ENCODE results near the gene LENG8.
A peak's percentile ranks its signal among the peaks of the same experiment; 100 is the strongest.

LENG8 gene

DNA sequence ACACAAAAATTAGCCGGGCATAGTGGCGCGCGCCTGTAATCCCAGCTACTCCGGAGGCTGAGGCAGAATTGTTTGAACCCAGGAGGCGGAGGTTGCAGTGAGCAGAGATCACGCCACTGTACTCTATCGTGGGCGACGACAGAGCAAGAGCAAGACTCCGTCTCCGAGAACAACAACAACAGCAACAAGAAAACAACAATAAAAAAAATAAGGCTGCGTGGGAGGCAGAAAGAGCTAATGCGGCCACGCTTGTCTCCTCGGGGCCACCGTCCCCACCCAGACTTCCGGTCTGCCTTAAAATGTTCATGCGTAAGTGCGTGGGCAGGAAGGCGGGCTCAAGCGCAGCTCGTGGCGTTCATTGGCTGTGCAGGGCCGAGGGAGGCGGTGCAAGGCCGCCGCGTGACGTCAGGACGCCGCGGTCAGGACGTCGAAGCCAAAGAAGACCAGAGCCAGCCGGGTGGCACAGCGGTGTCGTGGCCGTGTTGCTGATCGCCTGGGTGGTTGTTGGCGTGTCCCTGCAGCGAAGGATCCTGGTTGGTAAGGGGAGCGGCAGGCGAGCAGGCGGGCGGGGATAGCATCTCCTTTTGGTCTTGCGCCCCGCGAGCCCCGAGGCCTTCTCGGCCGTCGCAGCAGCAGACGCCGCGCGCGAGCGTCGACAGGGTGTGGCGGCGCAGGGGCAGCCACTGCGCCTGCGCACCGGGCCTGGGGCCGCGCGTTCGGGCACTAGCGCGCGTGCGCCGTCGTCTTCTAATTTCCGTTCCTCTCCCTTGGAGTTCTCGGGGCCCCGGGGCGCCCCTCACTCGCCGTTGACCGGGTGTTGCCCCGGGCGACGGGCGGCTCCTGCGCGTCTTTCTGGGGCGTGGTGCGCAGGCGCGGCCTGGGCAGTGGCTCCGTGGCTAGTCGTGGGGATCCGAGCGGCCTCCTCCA lies at the start of gene LENG8:
Gene LENG8, plus strand, starts transcription at position 426 of the 927 bp plus-strand sequence. CDS start 2,146 bp downstream, outside the sequence.
- peak; percentile 98 for DNase-seq

DNA sequence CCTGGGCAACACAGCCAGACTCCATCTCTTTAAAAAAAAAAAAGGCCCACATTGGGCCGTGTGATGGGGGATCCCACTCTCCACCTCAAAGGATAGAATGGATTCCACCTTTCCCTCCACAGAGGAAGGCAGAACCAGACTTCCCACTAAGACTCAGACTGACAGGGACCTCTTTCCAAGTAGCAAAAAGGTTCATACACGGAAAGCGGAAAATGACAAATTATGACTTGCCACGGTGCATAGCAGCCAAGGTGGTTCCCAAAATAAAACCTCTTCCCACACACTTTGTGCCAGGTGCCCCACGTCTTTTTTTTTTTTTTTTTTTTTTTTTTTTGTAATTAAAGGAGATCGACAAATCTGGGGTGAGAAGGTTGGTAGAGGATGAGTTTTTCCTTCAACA lies 48.1 kb upstream of the LENG8 start:
- no peak for DNase-seq

DNA sequence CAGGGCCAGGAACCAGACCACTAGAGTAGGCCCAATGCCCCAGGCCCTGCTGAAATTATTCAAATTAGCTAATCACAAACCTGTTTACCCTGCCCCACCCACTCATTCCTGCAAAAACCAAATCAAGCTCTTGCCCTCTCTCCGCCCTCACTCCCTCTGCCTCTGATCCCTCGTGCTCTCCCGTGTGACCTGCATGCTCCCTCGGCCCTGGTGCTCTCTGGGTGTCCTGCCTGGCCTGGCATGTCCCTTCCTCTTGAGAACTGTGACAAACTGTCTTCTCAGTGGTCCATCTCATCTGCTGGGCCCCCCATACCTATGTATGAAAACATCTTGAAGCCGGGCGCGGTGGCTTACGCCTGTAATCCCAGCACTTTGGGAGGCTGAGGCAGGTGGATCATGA lies 45.9 kb upstream of the LENG8 start:
- no peak for DNase-seq

DNA sequence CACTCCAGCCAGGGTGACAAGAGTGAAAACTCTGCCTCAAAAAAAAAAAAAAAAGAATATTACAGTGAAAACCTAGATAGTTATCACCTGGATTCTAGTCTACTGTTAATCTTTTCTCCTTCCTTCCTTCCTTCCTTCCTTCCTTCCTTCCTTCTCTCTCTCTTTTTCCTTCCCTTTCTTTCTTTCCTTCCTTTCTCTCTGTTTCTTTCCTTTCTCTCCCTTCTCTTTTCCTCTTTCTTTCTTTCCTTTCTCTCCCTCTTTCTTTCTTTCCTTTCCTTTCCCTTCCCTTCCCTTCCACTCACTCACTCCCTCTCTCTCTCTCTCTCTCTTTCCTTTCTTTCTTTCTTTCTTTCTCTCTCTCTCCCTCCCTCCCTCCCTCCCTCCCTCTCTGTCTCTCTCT lies 43.4 kb upstream of the LENG8 start:
- no peak for DNase-seq

DNA sequence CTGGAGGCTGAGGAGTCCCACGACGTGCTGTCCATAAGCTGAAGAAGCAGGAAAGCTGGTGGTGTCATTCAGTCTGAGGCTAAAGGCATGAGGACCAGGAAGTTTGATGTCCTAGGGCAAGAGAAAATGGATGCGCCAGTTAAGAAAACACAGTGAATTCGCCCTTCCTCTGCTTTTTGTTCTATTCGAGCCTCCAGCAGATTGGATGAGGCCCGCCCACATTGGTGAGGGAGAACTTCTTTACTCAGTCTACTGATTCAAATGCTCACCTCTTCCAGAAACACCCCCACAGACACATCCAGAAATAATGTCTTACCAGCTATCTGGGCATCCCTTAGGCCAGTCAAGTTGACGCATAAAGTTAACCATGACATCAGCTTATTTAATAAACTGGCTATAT lies 41.2 kb upstream of the LENG8 start:
- no peak for DNase-seq

DNA sequence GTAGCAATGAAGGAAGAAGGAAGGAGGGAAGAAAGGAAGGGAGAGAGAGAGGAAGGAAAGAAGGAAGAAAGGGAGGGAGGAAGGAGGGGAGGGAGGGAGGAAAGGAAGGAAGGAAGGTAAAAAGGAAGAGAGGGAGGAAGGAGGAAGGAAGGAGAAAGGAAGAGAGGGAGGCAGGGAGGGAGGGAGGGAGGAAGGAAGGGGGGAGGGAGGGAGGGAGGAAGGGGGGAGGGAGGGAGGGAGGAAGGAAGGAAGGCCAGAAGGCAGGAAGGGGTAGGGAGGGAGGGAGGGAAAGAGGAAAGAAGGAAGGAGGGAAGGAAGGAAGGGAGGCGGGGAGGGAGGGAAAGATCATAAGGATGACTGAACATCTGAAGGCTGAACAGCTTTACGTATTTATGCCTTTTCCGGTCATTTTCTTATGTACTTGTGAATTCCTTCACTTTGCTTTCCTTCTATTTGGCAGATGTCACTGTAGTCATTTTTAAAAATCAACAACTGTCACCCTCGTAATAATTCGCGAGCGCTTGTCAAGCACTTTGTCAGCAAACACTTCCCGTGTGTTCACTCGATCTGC lies 40.5 kb upstream of the LENG8 start:
- DNase-seq, result no peak

DNA sequence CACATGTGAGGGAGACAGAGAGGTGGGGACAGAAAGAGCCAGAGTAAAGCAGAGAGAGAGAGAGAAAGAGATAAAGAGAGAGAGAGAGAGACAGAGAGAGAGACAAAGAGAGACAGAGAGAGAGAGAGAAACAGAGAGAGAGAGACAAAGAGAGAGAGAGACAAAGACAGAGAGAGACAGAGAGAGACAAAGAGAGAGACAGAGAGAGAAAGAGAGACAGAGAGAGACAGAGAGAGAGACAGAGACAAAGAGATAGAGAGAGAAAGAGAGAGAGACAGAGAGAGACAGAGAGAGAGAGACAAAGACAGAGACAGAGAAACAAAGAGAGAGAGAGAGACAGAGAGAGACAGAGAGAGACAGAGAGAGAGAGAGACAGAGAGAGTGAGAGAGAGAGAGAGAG lies 38.0 kb upstream of the LENG8 start:
- DNase-seq, result no peak

DNA sequence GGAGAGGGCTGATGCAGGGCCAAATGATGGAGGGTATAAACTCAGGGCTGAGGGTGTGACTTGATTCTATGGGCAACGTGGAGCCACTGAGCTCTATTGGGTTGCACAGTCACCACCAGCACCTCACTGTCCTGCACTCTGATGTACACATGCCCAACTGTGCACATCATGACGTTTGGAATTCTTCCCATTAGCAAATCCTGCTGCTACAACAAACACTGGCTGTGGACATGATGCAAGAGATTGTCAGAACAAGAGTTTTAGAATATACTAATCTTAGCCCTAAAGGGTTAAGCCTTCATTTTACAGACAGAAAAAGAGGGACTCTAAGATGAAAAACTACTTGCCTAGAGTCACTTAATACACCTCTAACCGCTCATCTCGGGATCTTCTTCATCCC lies 36.1 kb upstream of the LENG8 start:
- no peak for DNase-seq

DNA sequence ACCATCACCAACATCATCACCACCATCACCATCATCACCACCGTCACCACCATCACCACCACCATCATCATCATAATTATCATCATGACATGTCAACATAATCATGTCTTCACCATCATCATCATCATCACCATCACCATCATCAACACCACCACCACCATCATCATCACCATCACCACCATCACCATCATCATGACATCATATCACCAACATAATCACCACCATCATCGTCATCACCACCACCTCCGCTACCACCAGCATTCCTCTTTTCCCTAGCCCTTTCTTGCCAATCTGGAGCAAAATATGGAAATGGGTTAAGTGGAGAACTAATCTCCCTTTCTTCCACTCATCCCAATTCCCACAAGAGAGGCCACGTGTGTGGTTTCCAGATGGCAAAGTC lies 34.8 kb upstream of the LENG8 start:
- DNase-seq, result no peak

DNA sequence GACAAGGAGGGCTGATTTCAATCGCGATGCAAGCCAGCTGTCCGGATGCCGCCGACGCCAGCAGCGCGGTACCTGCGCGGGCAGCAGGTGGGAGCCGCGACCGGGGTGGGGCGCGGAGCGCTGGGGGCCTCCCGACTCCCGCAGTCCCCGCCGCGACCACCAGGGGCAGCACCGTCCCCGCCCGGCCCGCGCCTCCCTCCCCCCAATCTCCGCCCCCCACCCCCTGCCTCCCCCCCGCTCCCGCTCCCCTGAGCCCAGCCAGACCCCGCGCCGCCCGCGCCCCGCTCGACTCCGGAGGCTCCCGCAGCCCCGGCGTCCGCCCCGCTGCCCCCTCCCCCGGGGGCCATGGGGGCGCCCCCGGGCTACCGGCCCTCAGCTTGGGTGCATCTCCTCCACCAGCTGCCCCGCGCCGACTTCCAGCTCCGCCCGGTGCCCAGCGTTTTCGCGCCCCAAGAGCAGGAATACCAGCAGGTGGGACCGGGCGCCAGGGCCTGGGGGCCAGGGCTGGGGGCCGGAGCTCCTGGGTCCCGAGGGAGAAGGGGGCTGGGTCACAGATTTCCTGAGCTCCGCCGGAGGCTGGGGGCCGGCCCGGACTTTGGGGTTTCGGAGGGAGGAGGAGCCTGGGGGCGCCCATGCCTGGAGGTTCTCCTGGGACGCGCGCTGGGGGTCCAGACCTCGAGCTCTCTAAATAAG lies 33.6 kb upstream of the LENG8 start, which contains the start of gene TTYH1:
Gene TTYH1, plus strand, starts transcription at position 257 of the 693 bp plus-strand sequence. Its CDS starts 89 bp downstream, at position 346.
- no peak for DNase-seq

DNA sequence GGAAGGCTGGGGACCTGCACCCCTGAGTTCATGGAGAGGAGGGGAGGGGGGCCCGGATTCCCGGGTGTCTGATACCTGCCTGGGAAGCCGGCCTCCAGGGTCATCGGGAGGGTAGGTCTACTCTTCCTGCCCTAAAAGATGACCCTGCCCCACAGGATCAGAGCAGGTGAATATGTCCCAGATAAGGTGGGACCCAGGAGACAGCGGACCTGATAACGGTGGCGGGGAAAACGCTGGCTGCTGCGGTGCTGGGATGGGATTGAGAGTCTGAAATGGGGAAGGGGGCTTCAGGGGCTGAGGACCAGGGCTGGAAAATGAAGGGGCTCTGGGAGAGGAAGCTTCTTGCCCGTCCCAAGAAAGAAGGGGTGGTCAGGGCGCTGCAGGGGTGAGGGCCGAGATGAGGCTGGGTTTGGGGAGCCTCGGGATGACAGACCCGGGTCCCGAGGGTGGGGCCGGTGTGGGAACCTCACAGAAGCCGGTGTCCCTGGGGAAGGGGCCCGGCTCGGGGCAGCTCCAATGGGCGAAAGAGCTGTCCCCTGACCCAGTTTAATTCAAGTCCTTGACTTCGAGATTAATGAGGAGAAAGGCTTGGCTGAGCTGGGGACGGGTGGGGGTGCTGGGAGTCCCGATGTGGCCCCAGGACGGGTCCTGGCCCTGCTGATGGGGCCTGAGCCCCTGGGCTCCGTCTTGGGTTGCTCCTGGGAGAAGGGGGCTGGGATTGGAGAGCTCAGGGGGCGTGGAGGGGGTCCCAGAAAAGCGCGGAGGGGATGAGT lies 32.9 kb upstream of the LENG8 start:
- DNase-seq, result no peak

DNA sequence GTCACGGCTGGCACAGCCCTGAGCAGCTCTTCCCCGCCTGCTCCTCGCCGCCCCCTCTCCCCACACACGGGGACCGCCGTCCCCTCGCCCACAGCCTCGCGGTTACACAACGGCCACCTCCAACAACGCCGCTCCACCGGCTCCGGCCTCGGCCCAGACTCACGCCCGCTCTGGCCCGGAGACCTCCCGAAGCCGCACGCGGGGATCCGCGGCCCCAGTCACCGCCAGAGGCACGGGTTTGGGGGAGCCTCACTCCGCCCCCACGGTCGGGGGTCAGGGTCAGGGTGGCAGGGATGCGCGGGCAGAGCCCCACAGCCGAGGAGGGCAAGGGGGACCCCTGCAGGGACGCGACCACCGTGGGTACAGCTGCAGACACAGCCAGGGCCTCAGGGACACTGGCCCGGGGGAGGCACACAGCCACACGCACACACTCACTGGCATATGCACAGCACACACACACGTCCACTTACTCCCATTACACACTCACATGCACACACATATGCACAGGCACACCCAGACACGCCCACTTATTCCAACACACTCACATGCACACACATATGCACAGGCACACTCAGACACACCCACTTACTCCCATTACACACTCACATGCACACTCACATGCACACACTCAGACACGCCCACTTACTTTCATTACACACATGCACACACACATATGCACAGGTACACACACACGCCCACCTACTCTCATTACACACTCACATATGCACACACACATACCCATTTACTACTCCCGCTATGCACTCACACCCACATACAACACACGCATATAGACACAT lies 32.1 kb upstream of the LENG8 start:
- no peak for DNase-seq

DNA sequence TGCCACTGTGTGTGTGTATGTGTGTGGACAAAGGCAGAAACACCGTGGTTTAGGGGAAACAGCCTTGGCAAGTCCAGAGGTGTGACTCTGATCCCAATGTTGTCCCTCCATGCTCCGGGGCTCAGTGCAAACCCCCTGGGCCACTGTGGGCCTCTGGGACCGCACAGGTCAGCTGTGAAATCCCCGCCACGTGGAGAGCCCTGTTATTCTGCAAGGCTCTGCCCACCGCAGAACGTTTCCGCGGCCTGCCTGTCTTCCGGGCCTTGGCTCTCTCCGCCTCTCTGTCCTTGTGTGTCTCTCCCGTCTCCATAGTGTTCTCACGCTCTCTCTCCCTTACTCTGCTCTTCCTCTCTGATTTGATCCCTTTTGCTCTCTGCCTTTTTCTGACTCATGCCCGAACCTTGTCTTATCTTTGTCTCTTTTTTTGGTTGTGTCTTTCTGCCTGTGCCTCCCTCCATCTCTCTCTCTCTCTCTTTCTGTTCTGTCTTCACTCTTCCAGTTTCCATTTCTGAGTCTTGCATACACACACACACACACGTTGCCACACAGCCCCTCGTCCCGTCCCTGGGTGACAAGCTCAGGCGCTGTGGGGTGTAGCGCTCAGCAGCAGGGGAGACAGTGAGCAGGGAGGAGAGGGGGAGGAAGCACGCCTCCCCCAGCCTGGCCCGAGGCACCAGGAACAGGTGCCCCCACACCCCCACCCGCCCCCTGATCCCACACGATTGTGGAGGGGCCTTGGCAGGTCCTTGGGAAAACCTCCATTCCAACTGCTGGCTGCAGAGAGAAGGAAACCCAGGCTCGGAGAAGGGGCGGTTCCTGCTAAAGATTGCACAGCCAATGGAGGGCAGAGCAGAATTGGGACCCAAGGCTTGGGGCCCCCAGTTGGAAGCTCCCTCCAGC lies 30.7 kb upstream of the LENG8 start:
- DNase-seq, result no peak

DNA sequence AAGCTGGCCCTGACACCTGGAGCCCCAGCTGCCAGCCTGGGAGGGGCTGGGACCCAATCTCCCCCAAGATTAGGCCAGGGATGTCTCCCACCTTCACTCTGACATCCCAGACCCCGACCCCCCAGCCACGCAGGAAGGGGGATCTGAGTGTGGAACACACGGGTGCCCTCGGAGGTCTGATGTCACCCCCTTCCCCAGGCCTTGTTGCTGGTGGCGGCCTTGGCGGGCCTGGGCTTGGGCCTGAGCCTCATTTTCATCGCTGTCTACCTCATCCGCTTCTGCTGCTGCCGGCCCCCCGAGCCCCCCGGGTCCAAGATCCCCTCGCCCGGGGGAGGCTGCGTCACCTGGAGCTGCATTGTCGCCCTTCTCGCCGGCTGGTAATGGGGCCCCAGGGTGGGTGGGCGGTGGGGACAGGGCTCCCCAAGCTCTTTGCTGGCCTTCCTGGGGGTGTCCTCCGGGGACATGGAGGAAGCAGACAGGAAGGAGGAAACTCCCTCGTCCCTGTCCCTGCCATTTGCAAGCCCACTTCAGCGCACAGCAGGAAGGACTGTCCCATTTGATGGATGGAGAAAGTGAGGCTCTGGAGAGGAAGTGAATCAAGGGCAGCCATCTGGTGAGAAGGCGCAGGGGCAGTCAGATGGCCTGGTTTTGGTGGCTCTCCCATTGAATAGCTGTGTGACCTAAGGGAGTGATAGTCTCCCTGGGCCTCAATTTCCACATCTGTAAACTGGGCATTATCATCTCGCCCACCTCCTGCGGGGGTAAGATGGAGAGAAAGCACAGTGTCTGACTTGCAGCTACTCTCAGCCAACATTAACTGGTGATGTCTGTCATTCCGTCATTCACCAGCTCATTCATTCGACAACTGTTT lies 29.8 kb upstream of the LENG8 start:
- DNase-seq, result no peak

DNA sequence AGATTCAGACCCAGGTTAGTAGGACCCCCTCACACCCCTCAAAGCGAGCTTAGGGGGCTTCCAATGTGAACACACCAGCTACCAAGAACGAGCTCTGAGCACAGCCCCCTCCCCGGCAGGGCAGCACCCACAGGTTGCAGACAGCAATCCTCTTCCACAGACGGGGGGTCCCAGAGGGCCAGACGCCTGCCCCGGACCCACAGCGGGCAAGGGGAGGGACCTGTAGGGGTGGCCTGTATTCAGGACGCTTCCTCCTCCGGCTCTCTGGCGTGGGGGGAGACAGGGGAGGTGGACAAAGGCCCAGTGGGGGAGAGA lies 29.0 kb upstream of the LENG8 start:
- DNase-seq, result no peak

DNA sequence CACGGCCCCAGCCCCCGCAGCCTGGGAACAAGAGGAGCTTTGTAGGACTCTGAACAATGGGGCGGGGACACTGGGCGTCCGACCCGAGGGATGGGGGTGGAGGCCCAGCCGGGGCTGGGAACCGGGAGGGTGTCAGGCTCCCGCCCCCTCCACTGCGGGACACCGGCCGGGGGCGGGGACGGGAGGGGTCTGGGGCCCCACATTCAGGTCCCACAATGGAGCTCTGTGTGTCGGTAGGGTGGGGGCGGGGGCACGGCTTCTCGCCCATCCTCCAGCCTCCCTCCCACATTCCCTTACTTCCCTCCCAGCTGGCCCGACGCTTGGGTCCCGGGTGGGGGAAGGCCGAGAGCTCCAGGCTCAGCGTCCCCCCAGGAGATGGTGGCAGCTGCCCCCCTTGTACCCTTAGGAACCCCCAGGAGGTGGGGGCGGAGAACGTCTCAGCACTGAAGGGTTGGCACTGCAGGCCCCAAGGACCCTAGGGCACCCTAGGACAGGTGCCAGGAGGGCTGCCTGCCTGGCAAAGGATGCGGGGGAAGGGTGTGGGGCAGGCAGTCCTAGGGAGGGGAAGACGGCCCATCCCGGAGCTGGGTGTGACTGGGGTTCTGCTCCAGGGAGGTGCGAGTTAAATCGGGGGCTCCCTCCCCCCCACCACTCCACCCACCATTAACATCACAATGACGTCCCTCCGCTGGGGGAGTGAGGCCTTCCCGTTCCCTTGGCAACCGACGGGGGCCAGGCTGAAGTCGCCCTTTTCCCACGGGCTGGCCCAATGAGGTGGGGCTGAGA lies 28.4 kb upstream of the LENG8 start:
- no peak for DNase-seq

DNA sequence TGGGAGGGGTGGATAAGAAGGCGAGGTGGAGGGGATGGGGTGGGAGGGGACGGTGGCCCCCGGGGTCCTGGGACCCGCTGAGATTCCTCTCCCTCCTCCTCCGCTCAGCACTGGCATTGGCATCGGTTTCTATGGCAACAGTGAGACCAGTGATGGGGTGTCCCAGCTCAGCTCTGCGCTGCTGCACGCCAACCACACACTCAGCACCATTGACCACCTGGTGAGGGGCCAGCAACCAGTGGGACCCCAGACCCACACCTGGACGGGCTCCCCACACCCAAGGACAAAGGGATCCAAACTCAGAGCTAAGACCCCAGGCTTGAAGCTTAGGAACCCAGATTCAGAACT lies 27.9 kb upstream of the LENG8 start:
- no peak for DNase-seq

DNA sequence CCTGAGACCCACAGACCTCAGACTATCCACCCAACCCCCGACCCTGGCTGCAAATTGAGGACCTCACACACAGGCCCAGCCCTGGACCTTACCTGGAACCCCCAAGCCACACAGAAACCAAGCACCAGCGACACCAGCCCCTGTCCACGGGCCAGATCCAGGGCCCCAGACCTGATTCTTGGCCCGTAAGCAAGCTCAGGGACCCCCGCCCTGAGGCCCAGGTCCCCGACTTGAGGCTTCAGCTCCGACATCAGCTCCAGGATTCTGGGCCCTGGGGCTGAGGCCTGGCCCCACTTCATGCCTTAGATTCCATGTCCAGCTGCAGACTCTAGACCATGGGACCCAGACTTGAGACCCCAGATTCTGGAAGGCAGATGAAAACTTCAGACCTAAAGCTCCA lies 27.5 kb upstream of the LENG8 start:
- DNase-seq, result no peak

DNA sequence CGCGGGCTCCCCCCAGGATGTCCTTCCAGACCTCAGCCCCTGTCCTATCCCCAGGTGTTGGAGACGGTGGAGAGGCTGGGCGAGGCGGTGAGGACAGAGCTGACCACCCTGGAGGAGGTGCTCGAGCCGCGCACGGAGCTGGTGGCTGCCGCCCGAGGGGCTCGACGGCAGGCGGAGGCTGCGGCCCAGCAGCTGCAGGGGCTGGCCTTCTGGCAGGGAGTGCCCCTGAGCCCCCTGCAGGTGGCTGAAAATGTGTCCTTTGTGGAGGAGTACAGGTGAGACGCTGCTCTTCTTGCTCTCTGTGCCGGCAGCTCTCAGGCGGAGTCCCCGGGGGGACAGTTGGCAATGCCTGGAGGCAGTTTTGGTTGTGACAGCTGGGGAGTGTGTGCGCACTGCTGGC lies 26.9 kb upstream of the LENG8 start:
- DNase-seq, result no peak

DNA sequence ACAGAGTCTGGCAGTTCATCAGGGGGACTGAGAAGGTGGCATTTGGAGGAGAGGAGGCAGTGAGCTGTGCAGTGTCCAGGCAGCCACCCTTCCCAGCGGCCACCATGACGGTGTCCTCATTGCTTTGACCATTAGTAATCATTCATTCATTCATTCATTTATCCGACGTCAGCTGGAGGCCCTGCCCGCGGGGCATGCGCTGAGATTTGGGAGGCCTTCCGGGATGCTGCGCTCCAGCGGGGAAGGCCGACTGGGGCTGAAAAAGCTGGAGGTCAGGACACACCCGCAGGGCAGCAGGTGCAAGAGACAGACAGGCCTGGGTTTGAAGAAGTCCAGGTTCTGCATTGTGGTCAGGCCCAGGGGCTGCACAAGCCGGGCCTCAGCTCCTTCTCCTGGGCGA lies 24.8 kb upstream of the LENG8 start:
- DNase-seq, result no peak
